HG03432 (cell line): Measurements from ENCODE around the gene DLGAP3.
"Not testable (repeated sequence)": the region's sequence is repeated elsewhere in the genome, so short reads cannot be mapped to it uniquely, and the experiment has no call there.

ENCODE experiments used
- ATAC-seq: cut with Tn5 transposase; IDR thresholded peaks from one replicate; pipeline ENCODE4 v1.9.1; 2021; ENCODE audit warnings: mild to moderate bottlenecking, moderate library complexity; ENCODE audit not compliant: unreplicated experiment

DLGAP3 gene

DNA sequence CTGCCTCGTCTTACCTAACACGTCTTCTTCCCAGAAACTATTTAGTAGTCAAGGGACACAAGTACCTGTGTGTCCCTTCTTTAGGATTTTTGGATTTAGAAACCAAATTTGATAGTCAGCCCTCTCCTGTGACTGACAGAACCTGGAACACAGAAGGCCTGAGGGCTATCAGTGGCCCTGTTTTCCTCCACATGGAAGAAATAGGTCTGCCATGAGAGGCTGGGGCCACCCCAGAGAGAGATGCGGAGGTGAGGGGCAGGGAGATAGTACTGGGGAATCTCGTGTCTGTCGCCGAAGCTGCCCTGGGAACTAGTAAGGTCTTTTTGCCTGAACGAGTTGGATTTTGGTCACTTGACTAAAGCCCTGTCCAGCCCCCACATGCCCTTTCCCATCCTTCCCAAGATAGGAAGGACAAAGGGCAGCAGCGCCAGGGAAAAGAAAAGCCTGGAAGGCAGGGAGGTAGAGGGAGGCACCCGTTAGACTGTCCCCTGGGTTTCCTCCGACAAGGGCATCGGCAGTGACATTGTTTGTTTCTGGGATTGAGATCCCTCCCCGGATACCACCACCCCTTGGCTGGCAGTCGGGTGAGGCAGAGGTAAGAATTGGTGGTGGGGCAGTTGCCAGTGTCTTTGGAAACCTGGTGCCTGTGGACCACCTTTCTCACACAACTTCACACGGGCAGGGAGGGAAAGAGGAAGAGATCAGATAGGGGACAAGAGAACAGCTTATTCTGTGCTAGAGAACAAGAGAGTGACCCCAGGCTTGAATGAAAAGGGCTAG, 89.7 kb downstream of the DLGAP3 start:
- ATAC-seq: no peak

DNA sequence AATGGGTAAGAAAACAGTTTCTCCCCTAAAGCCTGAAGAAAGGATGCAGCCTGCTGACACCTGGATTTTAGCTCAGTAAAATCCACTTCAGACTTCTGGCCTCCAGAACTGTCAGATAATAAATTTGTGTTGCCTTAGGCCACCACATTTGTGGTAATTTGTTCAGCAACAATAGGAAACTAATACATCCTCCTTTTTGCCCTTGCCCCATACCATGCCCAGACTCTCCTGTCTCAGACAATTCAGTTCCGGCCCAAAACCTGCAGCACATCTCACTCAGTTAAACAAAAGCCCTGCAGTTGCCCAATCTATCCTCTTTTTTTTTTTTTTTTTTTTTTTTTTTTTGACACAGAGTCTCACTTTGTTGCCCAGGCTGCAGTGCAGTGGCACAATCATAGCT, 95.7 kb downstream of the DLGAP3 start:
- ATAC-seq: no peak

DNA sequence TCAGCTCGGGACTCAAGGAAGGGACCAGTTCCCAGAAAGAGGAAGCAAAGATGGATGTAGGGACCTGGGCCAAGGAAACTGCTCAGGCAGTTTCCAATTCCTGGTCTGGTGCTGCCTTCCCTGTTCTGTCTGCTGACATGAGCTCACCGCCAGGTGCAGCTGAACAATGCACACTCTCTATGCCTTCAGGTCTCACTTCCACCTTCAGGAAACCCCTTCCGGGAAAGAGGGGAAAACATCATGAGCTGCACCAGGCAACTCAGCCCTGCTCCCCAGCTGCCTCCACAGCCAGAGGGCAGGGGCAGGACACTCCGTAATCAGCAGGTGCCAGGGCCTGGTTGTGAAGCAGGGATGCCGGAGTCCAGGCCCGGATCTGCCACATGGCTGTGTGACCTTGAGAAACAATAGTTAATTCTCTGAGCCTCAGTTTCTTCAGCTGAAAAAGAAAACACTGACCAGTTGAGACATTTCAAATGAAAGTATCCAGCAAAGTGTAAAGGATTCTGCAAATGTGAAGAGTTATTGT, 97.7 kb downstream of the DLGAP3 start:
- ATAC-seq: no peak

DNA sequence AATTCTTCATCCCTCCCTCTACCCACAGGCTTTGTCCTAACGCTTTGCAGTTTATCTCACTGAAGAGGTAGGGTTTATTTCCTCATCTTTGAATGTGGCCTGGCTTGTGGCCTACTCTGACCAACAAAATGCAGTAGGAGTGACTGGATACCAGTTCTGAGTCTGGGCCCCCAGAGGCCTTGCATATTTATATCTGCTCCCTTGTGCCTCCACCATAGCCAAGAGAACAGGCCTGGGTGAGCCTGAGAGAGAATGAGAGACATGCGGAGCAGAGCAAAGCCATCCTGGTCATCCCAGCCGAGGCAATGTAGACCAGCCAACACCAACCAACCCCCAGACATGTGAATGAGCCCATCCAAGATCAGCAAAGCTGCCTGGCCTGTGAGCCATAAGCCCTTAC, 100.2 kb downstream of the DLGAP3 start:
- no peak for ATAC-seq

DNA sequence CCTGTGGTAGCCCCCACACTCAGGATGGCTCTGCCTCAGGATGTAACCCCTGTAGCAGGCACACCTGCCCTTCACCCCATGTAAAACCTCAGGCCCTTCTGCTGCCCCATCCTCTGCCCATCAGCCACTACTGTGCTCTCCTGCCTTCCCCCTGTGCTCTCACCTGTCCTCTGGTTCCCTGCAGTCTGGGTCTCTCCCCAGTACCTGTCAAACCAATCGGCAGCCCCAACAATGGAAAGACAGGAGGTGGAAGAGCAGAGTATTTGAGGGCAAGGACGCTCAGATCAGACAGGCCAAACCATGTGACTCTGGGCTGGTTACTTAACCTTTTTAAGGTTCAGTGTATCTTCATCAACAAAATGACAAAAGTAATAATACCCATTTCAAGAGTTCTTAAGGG, 100.8 kb downstream of the DLGAP3 start:
- ATAC-seq: no peak

DNA sequence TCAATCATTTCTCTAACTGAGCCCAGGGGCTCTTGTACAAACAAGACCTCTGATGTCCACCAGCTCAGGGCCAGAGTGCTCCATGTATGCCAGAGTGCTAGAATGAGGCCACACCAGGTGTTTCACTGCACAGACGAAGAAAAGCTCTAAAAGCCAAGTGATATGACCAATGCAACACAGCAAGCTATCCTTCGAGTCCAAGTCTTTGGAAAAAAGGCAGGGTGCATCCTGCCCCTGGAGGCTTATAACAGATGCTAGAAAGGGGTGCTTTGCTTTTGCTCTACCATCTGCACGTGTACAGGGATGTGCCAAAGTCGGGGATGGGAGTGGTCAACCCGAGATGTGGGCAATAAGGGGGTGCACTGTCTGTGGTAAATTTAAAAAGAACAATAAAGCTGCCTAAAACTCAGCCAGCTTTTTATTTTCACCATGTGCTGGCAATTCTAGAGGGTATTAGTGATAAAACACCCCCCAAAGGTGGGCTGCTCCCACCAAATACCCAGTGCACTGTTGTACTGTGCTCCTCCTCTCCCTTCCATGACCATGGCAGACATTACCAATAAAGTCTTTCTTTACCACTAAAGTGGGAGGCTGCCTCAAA, 102.0 kb downstream of the DLGAP3 start:
- no peak for ATAC-seq

DNA sequence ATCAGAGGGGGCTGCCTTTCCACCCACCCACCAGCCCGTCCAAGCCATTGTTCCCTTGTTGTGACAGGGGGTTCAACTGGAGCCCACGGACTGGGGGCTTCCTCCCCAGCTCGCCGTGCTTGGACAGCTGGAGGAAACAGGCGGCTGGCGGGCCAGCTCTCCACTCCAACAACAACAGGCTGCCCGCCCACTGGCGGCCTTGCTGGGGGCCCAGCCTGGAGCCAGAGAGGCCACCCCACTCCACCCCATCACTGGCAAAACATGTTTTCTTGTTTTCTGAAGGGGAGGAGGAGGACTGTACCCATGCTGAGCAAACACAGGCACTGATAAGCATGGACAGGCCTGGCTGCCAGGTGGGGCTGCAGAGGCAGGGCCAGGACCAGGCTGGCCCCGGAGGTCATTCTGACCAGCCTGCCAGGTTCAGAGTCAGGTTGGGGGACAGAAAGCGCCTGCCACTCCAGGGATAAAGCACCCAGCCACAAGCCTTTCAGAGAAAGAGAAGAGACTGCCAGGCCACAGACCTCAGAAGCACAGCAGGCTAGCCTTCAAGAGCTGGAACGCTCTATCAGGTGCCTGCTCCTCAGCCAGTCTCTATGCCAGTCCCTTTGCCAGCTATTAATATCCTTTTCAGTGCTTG, 103.9 kb downstream of the DLGAP3 start:
- ATAC-seq: no peak

DNA sequence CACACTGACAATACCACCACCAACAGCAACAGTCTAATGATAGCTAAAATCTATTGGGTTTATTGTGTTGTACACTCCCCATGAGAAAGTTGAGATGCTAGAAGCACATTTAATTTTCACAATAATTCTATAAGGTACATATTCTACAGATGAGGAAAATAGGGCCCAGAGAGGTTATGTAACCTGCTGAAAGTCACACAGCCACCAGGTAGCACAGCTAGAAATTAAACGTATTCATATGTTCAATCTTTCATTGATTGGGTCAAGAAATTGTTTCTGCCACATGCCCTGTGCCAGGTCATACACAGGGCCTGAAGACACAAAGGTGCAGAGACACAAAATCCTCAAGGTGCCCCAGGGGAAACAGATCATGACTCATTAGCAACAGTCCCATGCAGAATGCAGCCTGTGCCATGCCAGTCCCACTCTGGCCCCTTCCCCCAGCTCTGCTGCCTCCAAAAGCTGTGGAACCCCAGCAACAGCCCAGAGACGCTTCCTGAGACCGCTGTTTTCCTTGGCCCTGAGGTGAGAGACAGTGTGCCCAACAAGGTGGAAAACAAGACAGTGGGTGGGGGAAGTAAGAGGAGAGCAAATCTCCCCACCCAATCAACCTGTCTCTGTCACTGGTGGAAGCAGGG, 104.5 kb downstream of the DLGAP3 start:
- ATAC-seq: no peak

DNA sequence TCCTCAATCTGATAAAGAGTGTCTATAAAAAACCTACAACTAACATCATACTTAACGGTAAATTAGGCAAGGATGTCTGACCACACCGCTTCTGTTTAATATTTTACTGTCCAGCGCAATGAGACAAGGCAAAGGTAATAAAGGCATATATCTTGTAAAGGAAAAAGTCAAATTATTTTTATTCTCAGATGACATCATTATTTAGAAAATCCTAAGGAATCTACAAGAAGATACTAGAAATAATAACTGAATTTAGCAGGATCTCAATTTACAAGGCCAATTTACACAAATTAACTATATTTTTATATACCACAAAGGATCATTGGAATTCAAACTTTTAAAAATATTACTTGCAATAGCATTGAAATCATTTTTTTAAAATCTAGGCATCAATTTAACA, 107.2 kb downstream of the DLGAP3 start:
- no peak for ATAC-seq

DNA sequence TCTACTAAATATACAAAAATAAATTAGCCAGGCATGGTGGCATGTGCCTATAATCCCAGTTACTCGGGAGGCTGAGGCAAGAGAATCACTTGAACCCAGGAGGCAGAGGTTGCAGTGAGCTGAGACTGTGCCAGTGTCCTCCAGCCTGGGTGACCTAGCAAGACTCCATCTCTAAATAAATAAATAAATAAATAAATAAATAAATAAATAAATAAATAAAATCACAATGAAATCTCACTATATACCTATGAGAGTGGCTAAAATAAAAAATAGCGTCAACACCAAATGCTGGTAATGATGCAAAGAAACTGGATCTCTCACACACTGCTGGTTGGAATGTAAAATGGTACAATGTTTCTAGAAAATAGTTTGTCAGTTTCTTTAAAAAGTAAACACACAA, 110.6 kb downstream of the DLGAP3 start:
- not testable (repeated sequence) for ATAC-seq

DNA sequence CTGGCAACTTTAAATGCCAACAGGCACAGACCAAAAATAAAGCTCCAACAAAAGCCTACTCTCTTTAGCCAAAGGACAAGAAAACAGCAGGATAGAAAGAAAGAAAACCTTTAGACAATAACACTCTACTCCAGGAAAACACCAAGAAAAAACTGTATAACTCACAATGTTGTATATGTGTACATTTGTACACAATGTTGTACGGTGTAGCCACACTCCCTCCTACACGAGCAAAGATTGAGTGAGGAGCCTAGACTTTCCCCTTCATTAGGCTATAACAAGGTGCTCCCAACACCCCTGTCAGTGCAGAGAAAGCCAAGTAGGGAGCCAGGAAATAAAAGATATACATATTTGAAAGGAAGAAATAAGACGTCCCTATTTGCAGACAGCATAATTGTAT, 112.7 kb downstream of the DLGAP3 start:
- ATAC-seq: no peak

DNA sequence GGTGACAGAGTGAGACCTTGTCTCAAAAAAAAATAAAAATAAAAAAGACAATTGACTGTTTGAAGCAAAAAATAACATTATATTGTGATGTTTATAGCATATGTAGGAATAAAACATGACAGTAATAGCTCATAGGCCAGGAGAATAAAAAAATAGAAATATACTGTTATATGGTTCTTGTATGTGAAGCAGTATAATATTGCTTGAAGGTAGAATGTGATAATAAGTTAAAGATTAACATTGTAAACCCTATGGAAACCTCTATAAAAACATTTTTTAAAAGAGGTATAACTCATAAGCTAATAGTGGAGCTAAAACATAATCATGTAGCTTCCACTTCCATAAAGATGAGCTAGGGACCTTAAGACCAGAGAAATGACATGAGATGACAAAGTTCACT, 113.1 kb downstream of the DLGAP3 start:
- no peak for ATAC-seq
